Skeletal muscle satellite cell (primary cell): ENCODE results near the gene KIF26B.

Experiments
- H3K27me3 ChIP-seq: 2 replicates; pipeline ENCODE4 v1.7.0; 2013; ENCODE audit warnings: low read length; ENCODE audit not compliant: control insufficient read depth, insufficient read depth
- H3K36me3 ChIP-seq: 2 replicates; pipeline ENCODE4 v1.7.0; 2013; ENCODE audit warnings: mild to moderate bottlenecking, control low read depth, low read length; ENCODE audit not compliant: insufficient read depth
- H3K4me1 ChIP-seq: 2 replicates; pipeline ENCODE4 v1.7.0; 2013; ENCODE audit warnings: low read length; ENCODE audit not compliant: control insufficient read depth, insufficient read depth
- H3K4me2 ChIP-seq: 2 replicates; pipeline ENCODE4 v1.7.0; 2013; ENCODE audit warnings: mild to moderate bottlenecking, low read length
- H3K4me3 ChIP-seq: 2 replicates; pipeline ENCODE4 v1.7.0; 2013; ENCODE audit warnings: low read length
- H3K9ac ChIP-seq: 2 replicates; pipeline ENCODE4 v1.7.0; 2013; ENCODE audit warnings: mild to moderate bottlenecking, low read depth, low read length, moderate library complexity
- H3K9me3 ChIP-seq: replicated peaks from 2 replicates; pipeline ENCODE4 v1.7.0; 2013; ENCODE audit warnings: mild to moderate bottlenecking, control low read depth, low read length

The KIF26B gene

DNA sequence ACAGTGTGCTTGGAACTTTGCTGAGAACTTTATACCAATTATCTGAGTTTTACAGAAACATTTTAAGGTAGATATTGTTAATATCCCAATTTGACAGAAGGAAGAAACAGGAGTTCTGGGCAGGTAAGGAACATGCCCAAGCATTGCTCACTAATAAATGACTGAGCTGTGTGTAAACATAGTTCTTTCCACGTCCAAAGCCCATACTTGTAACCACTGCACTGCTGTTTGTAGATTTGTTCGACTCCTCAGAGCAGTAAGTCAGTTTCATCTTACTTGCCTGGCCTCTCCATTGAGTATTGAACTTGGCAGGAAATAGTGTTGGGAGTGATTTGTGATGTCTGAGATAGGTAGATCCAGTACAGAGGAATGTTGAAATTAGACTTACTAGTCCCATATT, 335.1 kb downstream of the KIF26B start:
- no peak overlapping the region for H3K9ac ChIP-seq
- no peaks in the 10 kb centered on the region for H3K4me1 ChIP-seq
- H3K9me3 ChIP-seq: no peaks in the 10 kb centered on the region
- no peaks in the 10 kb centered on the region for H3K36me3 ChIP-seq
- no peaks in the 10 kb centered on the region for H3K27me3 ChIP-seq
- no peak overlapping the region for H3K4me2 ChIP-seq
- H3K4me3 ChIP-seq: no peak overlapping the region

DNA sequence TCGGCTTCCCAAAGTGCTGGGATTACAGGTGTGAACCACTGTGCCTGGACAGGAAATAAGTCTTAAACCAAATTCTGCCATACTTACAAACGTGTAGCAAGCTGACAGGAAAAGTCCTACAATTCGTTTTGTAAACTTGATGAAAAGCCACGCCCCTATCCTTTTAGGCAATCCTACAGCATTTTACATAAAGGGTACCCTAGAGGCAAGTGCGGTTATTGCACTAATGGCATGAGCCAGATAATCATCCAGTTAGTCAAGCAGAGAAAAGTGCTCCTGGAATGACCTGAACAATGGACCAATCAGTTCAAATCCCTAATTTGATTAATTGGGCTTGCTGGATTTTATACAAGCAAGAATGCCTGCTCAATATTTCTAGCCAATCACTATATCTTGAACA, 338.2 kb downstream of the KIF26B start:
- no peaks in the 10 kb centered on the region for H3K27me3 ChIP-seq
- no peak overlapping the region for H3K4me3 ChIP-seq
- no peak overlapping the region for H3K9ac ChIP-seq
- no peaks in the 10 kb centered on the region for H3K4me1 ChIP-seq
- H3K36me3 ChIP-seq: no peaks in the 10 kb centered on the region
- no peak overlapping the region for H3K4me2 ChIP-seq
- H3K9me3 ChIP-seq: no peaks in the 10 kb centered on the region

DNA sequence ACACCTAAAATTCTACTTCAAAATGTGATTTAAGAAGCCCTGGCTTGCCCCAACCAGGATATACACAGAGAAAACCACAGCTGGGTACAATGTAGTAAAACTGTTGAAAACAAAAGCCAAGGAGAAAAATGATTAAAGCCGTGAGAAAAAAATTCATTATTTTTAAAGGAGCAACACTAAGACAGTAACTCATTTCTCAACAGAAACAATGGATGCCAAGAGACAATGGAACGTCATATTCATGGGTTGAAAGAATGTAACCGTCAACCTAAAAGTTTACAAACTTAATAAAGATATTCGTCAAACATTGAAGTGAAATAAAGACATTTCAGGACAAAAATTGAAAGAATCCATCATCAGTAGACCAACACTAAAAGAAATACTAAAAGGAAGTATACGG, 340.9 kb downstream of the KIF26B start:
- Histone ChIP-seq H3K4me3 (no peak overlapping the region), H3K9ac (no peak overlapping the region), H3K4me2 (no peak overlapping the region), H3K4me1 (no peaks in the 10 kb centered on the region), H3K36me3 (no peaks in the 10 kb centered on the region), H3K27me3 (no peaks in the 10 kb centered on the region), H3K9me3 (no peaks in the 10 kb centered on the region)

DNA sequence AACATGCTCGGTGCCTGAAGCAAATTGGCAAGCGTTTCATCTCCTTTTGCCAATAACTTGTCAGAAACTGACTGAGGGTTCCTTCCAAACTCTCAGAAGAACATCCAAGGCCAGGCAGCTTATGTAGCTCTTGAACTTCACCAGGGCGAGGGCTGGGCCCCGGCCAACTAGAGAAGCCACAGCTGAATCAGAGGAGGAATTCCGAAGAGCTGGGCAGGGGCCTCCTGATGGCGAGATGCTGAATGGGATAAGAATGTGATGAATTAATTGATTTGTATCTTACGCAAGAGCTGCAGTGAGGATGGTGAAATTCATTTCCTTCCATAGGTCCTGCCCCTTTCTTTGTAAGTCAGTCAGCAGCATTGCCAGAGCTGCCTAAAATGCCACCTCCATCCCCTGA, 345.8 kb downstream of the KIF26B start:
- Histone ChIP-seq H3K4me3 (no peak overlapping the region), H3K4me2 (no peak overlapping the region), H3K4me1 (no peaks in the 10 kb centered on the region), H3K36me3 (no peaks in the 10 kb centered on the region), H3K27me3 (no peaks in the 10 kb centered on the region), H3K9ac (no peak overlapping the region), H3K9me3 (no peaks in the 10 kb centered on the region)

DNA sequence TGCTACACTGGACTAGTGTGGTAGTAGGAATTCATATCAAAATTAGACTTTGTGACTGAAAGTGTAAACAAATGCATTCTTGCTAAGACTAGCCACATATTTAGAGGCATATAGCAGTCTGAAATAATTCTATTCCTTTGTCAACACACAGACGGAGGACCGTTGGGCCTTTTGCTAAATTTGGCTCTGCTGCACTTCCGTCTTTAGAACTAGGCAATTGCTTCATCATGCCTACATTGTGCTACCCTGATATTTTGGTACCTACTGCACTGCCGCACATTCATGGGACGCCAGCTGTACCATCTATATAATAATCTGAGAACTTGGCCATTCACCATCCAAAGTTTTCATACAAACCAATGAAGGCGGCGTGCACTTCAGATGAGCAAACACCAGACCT, 346.8 kb downstream of the KIF26B start:
- H3K9ac ChIP-seq: no peak overlapping the region
- no peaks in the 10 kb centered on the region for H3K4me1 ChIP-seq
- H3K9me3 ChIP-seq: no peaks in the 10 kb centered on the region
- H3K27me3 ChIP-seq: no peaks in the 10 kb centered on the region
- no peak overlapping the region for H3K4me2 ChIP-seq
- H3K36me3 ChIP-seq: no peaks in the 10 kb centered on the region
- no peak overlapping the region for H3K4me3 ChIP-seq

DNA sequence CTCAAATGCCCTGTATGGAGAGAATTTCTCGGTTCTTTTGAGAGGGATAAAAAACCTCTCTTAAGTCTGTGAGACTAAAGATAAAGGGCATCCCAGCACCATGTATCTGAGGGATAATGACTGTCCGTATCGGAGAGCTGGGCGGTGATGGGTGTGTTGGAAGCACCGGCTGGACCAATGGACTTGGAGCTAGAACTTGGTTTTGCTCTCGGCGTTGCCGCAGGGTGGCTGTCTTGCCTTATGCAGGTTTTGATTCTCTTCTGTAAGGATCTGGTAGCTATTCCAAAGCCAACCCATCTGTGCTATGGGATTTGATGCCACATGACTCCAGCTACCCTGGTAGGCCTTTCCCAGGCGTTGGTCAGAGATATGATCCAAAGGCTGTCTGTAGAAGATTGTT, 348.8 kb downstream of the KIF26B start:
- Histone ChIP-seq H3K9ac (no peak overlapping the region), H3K36me3 (no peaks in the 10 kb centered on the region), H3K27me3 (no peaks in the 10 kb centered on the region), H3K9me3 (no peaks in the 10 kb centered on the region), H3K4me1 (no peaks in the 10 kb centered on the region), H3K4me3 (no peak overlapping the region), H3K4me2 (no peak overlapping the region)

DNA sequence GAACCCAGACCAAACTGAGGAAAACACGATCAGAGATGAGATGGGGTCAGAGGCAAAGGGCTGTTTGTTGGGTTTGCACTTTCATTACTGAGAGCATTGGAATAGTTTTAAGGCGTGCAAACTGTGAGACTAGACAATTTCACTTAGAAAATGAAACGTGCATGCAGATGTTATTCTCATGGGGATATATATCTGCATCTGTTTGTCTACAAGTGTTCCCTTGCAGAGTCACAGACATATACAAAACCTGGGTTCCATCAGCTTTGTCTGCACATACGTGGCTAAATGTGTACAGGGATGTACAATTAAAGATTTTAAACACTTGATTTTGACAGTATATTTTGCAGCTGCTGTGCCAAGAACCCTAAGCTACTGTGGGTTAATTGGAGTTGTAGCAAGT, 355.4 kb downstream of the KIF26B start:
- no peaks in the 10 kb centered on the region for H3K9me3 ChIP-seq
- no peak overlapping the region for H3K4me2 ChIP-seq
- no peaks in the 10 kb centered on the region for H3K36me3 ChIP-seq
- H3K9ac ChIP-seq: no peak overlapping the region
- no peaks in the 10 kb centered on the region for H3K4me1 ChIP-seq
- H3K27me3 ChIP-seq: peaks cover 3% of the 10 kb centered on the region
- no peak overlapping the region for H3K4me3 ChIP-seq

DNA sequence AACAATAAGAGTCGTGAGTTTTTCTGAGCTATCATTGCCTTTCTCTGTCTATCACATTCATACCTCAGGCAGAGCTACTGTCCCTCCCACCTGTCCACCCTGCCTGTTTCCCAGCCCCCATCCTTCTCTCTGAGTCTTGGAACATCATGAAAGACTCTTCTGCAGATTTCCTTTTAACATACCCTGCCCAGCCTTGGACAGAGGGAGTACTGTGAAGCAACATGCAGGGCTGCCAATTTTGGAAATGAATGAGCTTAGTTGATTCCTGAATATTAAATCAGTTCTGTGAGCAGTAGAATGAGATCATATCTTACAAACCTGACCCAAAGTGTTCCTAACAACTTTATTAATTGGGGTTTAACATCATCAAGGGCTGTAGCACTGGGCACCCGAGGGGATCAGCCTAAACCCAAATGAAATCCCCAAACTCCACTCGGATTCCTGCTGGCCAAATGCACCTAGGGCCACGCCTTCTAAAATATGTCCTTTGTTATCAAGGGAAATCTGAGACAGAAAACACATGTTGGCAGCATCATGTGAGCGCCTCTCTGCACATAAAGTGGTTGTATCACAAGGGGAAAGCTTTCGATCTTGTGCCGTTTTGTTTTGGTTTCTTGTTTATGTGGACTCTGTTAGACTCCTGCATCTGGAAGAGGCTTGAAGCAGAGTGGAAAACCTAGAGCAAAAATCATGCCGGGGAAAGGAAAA, 357.6 kb downstream of the KIF26B start:
- no peaks in the 10 kb centered on the region for H3K36me3 ChIP-seq
- no peaks in the 10 kb centered on the region for H3K9me3 ChIP-seq
- peaks cover 3% of the 10 kb centered on the region for H3K27me3 ChIP-seq
- no peaks in the 10 kb centered on the region for H3K4me1 ChIP-seq
- H3K4me2 ChIP-seq: peak overlapping the region; percentile 43
- H3K4me3 ChIP-seq: no peak overlapping the region
- no peak overlapping the region for H3K9ac ChIP-seq

DNA sequence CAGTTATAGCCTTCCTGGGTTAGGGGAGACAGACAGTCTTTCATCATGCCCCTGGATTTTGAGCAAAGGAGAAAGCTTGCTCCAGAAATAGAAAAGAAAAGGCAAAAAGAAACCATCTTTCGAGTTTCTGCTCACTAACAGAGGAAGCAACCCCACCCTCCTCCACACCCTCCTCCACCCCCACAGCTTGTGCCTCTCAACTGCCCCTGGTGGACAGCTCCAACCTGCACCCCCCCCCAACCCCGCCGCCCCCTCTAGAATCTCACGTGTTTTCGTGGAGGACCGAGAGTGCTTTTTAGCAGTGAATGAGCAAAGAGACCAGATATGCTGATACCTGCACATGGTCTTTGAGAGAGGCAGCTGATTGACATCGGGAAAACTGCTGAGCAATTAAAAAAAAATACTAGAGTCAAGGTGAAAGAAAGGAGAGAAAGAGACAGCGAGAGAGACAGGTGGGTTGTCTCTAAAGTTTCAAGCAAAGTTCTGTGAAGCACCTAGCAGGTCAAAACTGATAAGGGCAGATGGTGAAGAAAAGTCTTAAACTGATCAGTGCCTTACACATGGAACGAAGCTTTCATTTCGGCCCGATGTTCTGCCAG, 358.3 kb downstream of the KIF26B start:
- no peaks in the 10 kb centered on the region for H3K4me1 ChIP-seq
- H3K4me3 ChIP-seq: no peak overlapping the region
- H3K36me3 ChIP-seq: no peaks in the 10 kb centered on the region
- H3K9ac ChIP-seq: no peak overlapping the region
- no peaks in the 10 kb centered on the region for H3K9me3 ChIP-seq
- peak overlapping the region; percentile 43 for H3K4me2 ChIP-seq
- peaks cover 3% of the 10 kb centered on the region for H3K27me3 ChIP-seq

DNA sequence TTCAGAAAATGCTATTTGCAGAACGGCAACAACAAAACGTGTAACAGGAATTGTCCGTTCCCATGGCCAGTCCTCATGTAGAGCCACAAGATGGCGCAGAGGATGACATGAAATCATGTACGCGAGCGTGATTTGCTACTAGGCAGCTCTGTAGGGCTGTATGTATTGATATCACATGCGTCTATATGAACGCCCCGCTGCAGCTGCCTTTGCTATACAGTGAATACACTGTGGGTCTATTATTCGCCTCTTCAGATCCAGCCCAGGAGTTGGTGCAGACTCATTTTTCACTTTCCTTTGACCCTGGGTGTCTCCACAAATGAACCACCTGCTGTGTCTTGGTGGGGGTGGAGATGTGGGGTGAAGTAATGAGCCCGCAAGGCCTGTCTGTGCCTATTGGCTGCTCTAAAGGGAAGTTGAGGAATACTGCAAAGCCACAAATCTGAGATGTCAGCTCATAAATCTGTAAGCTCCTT, 361.5 kb downstream of the KIF26B start:
- no peaks in the 10 kb centered on the region for H3K9me3 ChIP-seq
- no peak overlapping the region for H3K4me2 ChIP-seq
- no peak overlapping the region for H3K4me3 ChIP-seq
- no peaks in the 10 kb centered on the region for H3K4me1 ChIP-seq
- no peaks in the 10 kb centered on the region for H3K27me3 ChIP-seq
- no peak overlapping the region for H3K9ac ChIP-seq
- no peaks in the 10 kb centered on the region for H3K36me3 ChIP-seq

DNA sequence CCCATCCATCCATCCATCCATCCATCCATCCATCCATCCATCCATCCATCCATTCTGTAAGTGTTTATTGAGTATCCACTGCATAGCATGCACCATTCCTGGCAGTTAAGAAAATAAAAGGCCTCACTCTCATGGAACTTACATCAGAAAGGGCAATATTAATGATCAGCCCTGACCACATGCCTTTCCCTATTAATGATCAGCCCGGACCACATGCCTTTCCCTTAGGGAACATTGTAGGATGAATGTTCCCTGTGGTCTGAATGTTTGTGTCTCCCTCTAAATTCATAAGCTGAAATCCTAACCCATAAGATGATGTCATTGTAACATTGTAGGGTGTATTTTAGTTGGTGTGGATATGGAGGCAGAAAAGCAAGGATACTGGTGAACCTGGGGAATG, 365.8 kb downstream of the KIF26B start:
- no peaks in the 10 kb centered on the region for H3K4me1 ChIP-seq
- no peak overlapping the region for H3K9ac ChIP-seq
- no peaks in the 10 kb centered on the region for H3K9me3 ChIP-seq
- no peaks in the 10 kb centered on the region for H3K27me3 ChIP-seq
- no peak overlapping the region for H3K4me3 ChIP-seq
- H3K4me2 ChIP-seq: no peak overlapping the region
- H3K36me3 ChIP-seq: no peaks in the 10 kb centered on the region

DNA sequence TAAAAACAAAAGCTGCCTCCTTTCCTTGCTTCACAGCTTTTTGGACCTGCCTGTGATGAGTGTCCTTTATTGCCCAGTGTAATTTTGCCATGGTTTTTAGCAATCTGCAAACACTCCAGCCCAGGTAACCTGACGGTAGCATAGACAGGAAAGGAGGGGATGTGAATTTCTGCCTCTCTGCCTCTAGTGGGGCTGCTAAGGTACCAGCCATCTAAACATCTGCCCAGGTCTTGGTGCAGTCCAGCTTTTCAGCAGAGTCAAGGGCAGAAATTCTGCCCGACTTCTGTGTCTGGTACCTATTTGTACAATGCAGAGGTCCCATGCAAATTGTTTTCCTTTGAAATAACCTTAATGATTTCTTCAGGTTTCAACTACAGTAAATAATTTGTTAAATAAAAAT, 371.4 kb downstream of the KIF26B start:
- Histone ChIP-seq H3K27me3 (no peaks in the 10 kb centered on the region), H3K9ac (no peak overlapping the region), H3K9me3 (no peaks in the 10 kb centered on the region), H3K4me1 (no peaks in the 10 kb centered on the region), H3K4me2 (no peak overlapping the region), H3K36me3 (no peaks in the 10 kb centered on the region), H3K4me3 (no peak overlapping the region)
